T-helper 2 cell treated with Interferon-gamma antibody and Interleukin-4, amounts not matched to agents 5 μg/mL and 100 μg/mL, for 36 hours (primary cell): ENCODE measurements around the gene PRKCA.
"Not testable (repeated sequence)": the region's sequence is repeated elsewhere in the genome, so short reads cannot be mapped to it uniquely, and the experiment has no call there.

Source experiments
- DNase-seq: peaks from one replicate; pipeline ENCODE4 v3.0.0; 2021; ENCODE audit warnings: low spot score
- H3K27ac Mint-ChIP-seq: one replicate; pipeline ENCODE4 v1.8.0; 2021; ENCODE audit warnings: mild to moderate bottlenecking, mixed read lengths
- H3K27me3 Mint-ChIP-seq: one replicate; pipeline ENCODE4 v1.8.0; 2021; ENCODE audit warnings: low read depth, mixed read lengths
- H3K36me3 Mint-ChIP-seq: one replicate; pipeline ENCODE4 v1.8.0; 2021; ENCODE audit warnings: low read depth, mixed read lengths
- H3K4me1 Mint-ChIP-seq: one replicate; pipeline ENCODE4 v1.8.0; 2021; ENCODE audit warnings: low read depth, mixed read lengths
- H3K4me3 Mint-ChIP-seq: one replicate; pipeline ENCODE4 v1.8.0; 2022; ENCODE audit warnings: mild to moderate bottlenecking, moderate library complexity, mixed read lengths
- H3K9me3 Mint-ChIP-seq: one replicate; pipeline ENCODE4 v1.8.0; 2021; ENCODE audit warnings: mixed read lengths

Gene PRKCA

DNA sequence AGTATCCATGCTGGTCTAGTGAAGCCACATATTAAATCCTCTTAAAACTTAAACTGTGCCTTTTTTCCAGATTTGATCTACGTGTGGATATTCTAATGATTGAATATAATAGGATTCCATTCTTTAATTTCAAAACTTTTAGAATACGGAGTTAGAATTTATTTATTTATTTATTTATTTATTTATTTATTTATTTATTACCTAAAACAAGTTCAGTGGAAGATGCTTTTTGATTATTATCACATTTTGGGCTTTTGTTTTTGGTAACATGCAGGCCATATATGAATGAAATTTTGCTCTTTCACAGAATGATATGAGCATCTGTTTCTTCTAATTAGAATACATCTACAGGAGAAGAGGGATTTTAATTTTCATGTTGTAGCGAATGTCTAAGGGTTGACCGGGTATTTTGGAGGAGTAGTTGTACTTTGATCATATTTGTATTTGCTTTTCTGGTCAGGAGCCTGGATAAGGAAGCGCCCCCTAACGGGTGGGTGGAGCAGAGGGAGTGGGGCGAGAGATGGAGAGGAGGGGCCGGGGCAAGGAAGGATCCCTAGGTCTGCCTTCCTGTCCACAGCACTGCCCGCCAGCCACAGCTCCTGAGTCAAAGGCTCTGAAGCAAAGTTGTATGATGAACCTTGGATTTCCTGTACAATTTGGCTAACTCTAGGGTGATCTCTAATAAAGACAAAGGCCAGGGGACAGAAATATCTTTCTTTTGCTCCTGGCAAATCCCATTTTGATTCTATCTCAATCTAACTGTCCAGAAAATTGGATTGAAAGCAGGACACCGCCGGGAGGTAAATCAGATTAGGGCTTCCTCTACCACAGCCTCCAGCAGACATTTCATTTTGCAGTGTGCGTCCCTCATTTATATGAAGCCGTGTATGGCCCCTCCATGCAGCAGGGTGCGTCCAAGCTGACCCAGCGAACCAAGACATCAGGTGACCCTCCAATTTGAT, 149.1 kb downstream of the PRKCA start:
- H3K27me3 Mint-ChIP-seq: no peaks in the 10 kb centered on the region
- peaks cover 18% of the 10 kb centered on the region for H3K9me3 Mint-ChIP-seq
- peaks cover 23% of the 10 kb centered on the region for H3K4me1 Mint-ChIP-seq
- H3K36me3 Mint-ChIP-seq: peaks cover 43% of the 10 kb centered on the region
- H3K4me3 Mint-ChIP-seq: no peak overlapping the region
- peak overlapping the region; percentile 43 for H3K27ac Mint-ChIP-seq
- no peak for DNase-seq

DNA sequence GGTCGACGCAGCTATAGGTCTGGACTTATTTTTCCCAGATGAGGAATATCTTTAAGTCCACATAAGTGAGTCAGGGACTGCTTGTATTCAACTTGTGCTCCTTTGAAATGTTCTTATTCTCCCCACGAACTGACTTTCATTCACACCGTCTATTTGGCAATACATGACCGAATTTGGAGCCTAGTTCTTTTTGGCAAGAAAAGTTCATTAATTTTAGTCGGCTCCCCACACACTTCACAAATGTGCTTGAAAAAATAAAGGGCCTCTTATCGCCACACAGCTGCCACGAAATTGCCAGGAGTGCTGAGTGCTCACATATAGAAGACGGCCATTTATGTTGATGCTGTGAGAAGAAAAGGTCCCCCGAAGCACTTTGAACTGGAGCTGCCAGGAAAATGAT, 152.6 kb downstream of the PRKCA start:
- Mint-ChIP-seq H3K27me3 (no peaks in the 10 kb centered on the region), H3K4me3 (no peak overlapping the region), H3K9me3 (peaks cover 33% of the 10 kb centered on the region), H3K4me1 (peaks cover 13% of the 10 kb centered on the region), H3K27ac (no peak overlapping the region), H3K36me3 (peaks cover 63% of the 10 kb centered on the region)
- no peak for DNase-seq

DNA sequence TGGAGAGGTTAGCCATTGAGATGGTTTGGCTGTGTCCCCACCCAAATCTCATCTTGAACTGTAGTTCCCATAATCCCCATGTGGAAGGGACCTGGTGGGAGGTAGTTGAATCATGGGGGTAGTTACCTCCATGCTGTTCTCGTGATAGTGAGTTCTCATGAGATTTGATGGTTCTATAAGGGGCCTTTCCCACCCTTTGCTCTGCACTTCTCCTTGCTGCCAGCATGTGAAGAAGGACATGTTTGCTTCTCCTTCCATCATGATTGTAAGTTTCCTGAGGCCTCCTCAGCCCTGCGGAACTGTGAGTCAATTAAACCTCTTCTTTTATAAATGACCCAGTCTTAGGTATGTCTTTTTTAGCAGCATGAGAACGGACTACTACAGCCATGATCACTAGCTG, 155.1 kb downstream of the PRKCA start:
- not testable (repeated sequence) for DNase-seq, H3K27me3 Mint-ChIP-seq, H3K4me1 Mint-ChIP-seq, H3K4me3 Mint-ChIP-seq, H3K27ac Mint-ChIP-seq
- peaks cover 33% of the 10 kb centered on the region for H3K9me3 Mint-ChIP-seq
- H3K36me3 Mint-ChIP-seq: peaks cover 54% of the 10 kb centered on the region

DNA sequence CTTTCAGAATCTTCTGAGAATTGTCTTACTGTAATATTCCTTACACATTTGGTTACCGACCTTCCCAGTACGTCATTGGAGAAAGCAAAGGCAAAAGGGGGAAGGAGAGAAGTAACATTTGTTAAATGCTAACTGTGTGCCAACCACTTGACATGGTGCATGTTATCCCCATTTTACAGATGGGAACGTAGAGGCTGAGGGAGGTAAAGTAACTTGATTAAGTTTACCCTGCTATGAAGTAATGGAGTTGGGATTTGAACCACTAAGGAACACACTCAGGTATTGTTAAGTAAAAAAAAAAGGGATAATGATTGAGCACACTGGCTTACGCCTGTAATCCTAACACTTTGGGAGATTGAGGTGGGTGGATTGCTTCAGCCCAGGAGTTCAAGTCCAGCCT, 156.4 kb downstream of the PRKCA start:
- Mint-ChIP-seq H3K4me3 (no peak overlapping the region), H3K4me1 (peaks cover 8% of the 10 kb centered on the region), H3K9me3 (peaks cover 33% of the 10 kb centered on the region), H3K27ac (no peak overlapping the region), H3K36me3 (peaks cover 49% of the 10 kb centered on the region), H3K27me3 (no peaks in the 10 kb centered on the region)
- no peak for DNase-seq

DNA sequence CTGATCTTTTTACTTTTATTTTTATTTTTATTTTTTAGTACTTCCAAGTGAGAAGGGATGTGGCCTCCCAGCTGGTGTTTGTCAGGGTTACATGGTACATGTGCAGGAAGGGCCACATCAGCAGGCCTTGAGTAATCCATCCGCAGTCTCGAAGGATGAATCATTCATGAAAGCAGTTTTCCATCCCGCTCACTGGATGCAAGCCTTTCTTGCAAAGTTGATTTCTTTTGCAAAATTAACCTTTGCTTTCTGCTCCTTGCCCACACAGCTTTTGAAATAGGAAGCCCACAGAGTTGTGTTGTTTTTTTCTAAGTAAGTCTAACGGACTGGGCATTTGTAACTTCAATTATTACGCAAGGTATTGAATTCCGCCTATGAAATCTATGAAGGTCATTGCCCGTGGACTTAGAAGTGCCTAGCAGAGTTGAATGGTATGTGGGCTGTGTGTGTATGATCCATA, 157.4 kb downstream of the PRKCA start:
- Mint-ChIP-seq H3K27me3 (no peaks in the 10 kb centered on the region), H3K4me1 (peaks cover 11% of the 10 kb centered on the region), H3K27ac (no peak overlapping the region), H3K4me3 (no peak overlapping the region), H3K36me3 (peaks cover 38% of the 10 kb centered on the region), H3K9me3 (peaks cover 27% of the 10 kb centered on the region)
- DNase-seq: peak; percentile 32

DNA sequence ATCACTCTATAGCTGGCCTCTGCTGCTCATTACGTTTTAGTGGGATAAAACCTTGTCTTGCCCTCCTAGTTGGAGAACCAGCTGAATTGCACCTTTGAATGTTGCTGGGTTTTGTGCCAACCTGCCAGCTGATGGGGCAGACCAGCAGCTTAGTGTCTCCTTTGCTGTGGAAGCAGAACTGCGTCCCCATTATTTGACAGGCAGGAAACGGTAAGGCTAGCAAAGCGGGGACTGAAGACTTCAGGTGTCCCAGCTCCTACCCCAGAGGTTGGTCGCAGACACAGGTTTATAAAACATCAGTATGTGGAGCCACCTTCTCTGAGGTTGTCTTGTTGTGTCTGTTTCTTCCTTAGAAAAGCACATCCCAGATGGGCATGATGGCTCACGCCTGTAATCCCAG, 158.1 kb downstream of the PRKCA start:
- H3K36me3 Mint-ChIP-seq: peaks cover 31% of the 10 kb centered on the region
- peaks cover 23% of the 10 kb centered on the region for H3K9me3 Mint-ChIP-seq
- peaks cover 11% of the 10 kb centered on the region for H3K4me1 Mint-ChIP-seq
- no peak for DNase-seq
- H3K27me3 Mint-ChIP-seq: no peaks in the 10 kb centered on the region
- no peak overlapping the region for H3K27ac Mint-ChIP-seq
- H3K4me3 Mint-ChIP-seq: no peak overlapping the region

DNA sequence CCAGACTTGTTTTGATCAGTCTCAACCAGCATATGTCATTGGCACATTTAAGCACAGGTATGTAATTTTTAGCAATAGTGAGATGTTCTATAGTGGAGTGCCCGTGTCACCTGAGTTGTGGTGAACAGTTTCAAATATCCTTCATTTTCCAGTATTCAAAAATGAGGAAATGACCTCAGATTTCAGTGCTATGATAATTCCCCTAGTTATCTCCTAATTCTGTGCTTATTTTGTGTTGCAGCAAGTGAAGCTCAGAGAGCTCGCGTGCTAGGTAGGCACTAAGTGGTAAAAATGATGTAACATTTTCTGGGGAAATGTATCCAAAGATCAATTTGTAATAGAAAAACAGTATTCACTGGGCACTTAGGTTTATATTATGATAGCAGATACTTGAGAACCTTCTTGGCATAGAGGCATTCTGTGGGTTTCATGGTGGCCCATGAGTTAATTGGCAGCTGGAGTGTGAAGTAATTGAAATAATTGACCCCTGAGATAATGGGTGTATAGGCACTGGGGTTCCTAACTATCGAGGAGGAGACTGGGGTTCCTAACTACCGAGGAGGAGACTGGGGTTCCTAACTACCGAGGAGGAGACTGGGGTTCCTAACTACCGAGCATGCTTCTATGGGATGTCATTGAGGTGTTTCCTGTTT, 159.1 kb downstream of the PRKCA start:
- Mint-ChIP-seq H3K4me3 (no peak overlapping the region), H3K27me3 (no peaks in the 10 kb centered on the region), H3K9me3 (peaks cover 14% of the 10 kb centered on the region), H3K27ac (no peak overlapping the region), H3K36me3 (peaks cover 22% of the 10 kb centered on the region), H3K4me1 (peaks cover 14% of the 10 kb centered on the region)
- no peak for DNase-seq

DNA sequence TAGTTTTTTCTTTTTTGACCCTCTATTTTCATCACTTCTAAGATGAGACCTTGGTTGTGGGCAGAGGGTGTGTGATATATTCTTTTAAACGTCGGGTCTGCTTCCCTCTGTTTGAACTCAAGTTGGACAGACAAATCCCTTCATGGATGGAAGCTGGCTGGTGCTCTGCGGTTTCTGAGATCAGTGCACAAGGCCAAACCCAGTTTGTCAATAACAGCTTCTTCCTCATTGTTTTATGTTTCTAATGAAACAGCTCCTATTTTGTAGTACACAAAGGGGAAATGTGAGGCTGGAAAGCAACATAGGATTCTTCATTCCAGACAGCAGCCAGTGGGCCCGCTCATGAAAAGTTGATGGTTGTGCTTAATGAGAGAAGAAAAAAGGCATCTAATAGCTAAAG, 159.6 kb downstream of the PRKCA start:
- no peak for DNase-seq
- Mint-ChIP-seq H3K4me3 (no peak overlapping the region), H3K27me3 (no peaks in the 10 kb centered on the region), H3K4me1 (peaks cover 18% of the 10 kb centered on the region), H3K9me3 (peaks cover 10% of the 10 kb centered on the region), H3K36me3 (peaks cover 18% of the 10 kb centered on the region), H3K27ac (no peak overlapping the region)

DNA sequence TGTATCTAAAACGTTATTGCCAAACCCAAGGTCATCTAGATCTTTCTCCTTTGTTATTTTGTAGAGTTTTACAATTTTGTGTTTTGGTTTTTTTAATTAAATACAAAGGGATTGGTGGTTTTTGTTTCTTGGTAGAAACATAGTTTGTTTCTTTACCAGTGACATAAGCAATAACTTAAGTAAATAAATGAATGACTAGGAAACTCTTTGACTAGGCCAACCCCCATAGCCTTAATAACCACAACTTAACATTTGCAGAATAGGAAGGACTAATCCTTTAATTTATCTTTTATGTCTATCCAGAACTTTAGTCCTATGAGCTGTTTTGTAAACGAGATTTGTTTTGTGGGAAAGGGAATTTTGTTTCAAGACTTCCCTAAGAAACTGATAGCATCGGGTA, 162.5 kb downstream of the PRKCA start:
- no peak overlapping the region for H3K27ac Mint-ChIP-seq
- peaks cover 37% of the 10 kb centered on the region for H3K4me1 Mint-ChIP-seq
- H3K9me3 Mint-ChIP-seq: no peaks in the 10 kb centered on the region
- H3K27me3 Mint-ChIP-seq: no peaks in the 10 kb centered on the region
- peaks cover 5% of the 10 kb centered on the region for H3K36me3 Mint-ChIP-seq
- no peak for DNase-seq
- no peak overlapping the region for H3K4me3 Mint-ChIP-seq

DNA sequence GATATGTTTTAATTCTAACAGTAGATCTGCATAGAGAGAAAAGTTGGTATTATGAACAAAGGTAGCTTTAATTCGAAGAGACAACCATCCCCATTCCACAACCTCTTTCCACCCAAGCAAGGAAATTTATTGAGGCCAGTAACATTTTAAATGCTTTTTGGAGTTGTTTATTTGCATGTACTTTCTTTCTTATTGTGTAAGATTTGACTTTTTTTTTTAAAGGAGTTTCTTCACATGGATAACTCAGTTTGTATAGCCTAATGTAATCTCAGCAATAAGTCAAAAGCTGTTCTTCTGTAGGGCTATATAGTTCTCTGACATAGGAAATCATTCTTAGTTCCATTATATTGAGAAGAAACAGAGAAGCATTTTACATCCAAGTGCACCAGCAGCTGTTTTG, 163.3 kb downstream of the PRKCA start:
- no peak for DNase-seq
- no peaks in the 10 kb centered on the region for H3K9me3 Mint-ChIP-seq
- H3K27ac Mint-ChIP-seq: peak overlapping the region; percentile 58
- H3K27me3 Mint-ChIP-seq: no peaks in the 10 kb centered on the region
- peaks cover 7% of the 10 kb centered on the region for H3K36me3 Mint-ChIP-seq
- H3K4me1 Mint-ChIP-seq: peaks cover 37% of the 10 kb centered on the region
- no peak overlapping the region for H3K4me3 Mint-ChIP-seq

DNA sequence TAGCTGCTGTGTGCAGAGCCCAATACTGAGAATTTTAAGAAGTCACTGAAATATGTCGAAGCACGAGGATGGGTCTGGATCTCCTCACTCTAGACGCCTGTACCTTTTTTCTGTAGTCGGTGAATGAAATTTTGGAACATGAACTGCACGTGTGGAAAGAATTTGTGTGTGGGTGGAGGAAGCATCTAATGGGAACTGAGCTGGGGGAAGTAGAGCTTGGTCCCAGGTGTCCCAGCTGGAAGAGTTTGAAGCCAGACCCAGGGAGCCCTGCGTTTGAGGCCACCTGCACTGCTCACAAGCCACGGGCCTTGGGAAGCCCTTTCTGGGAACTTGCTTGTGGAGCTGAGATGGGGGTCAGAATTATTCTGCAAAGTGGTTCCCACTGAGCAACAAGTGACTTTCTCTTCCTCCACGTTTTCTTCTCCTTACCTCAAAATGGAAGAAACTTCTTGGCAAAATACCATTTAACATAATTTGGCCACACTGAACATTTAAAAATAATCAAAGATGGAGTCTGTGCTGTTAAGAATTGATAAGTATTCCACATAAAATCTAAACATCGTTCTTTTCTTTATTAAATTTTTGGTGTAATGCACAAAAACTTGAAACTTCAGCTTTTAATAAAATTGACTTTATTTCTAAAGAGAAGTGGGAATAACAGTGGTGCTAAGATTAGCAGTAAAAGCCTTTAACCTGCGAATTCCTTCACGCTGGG, 163.8 kb downstream of the PRKCA start:
- Mint-ChIP-seq H3K27me3 (no peaks in the 10 kb centered on the region), H3K4me3 (peak overlapping the region; percentile 23), H3K4me1 (peaks cover 41% of the 10 kb centered on the region), H3K9me3 (no peaks in the 10 kb centered on the region), H3K27ac (peak overlapping the region; percentile 58), H3K36me3 (peaks cover 7% of the 10 kb centered on the region)
- DNase-seq: no peak

DNA sequence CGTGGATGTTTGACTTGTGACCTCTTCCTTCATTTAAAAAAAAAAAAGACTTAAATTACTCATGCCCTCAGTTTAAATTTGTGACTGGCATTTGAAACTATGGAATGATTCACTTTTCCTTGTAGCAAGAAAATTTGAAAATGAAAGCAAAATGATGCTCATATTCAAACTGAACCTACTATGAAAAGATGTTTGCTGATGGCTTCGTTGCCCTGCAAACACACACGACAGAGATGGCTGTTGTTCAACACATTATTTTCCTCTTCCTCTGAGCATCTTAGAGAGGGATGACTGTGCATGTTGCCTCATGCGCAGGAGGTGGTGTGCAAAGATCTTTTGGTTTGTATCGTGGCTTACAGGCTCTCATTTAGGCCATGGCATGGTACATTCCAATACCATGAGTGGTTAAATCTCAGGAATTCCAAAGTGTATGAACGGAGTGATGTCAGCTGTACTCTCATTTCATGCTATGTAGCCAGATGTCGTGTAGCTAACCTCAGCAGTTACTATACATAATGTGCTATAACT, 164.5 kb downstream of the PRKCA start:
- DNase-seq: peak; percentile 81
- H3K27me3 Mint-ChIP-seq: no peaks in the 10 kb centered on the region
- peak overlapping the region; percentile 73 for H3K4me3 Mint-ChIP-seq
- H3K9me3 Mint-ChIP-seq: no peaks in the 10 kb centered on the region
- H3K27ac Mint-ChIP-seq: peak overlapping the region; percentile 87
- H3K36me3 Mint-ChIP-seq: peaks cover 7% of the 10 kb centered on the region
- H3K4me1 Mint-ChIP-seq: peaks cover 40% of the 10 kb centered on the region

DNA sequence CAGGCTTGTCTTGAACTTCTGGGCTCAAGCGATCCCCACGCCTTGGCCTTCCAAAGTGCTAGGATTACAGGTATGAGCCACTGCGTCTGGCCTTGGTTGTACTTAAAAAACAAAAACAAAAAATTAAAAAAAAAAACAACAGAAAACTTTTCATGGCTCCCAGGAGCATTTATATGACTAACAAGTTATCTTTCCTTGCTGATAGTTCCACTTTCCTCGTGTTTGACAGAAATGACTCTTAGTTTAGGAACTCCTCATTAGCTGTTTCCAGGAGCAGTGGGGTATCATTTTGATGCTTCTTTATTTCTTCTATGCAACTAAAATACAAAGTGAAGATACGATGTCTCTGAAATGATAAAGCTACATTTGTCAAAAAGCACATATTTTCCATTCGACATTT, 165.4 kb downstream of the PRKCA start:
- Mint-ChIP-seq H3K9me3 (no peaks in the 10 kb centered on the region), H3K4me3 (peak overlapping the region; percentile 20), H3K27ac (peak overlapping the region; percentile 84), H3K4me1 (peaks cover 38% of the 10 kb centered on the region), H3K36me3 (peaks cover 13% of the 10 kb centered on the region), H3K27me3 (no peaks in the 10 kb centered on the region)
- no peak for DNase-seq
